ENCODE measurements around the gene GRIK1.

The GRIK1 gene

GRCh38 chr21:29660047-29660720, 279.6 kb downstream of the GRIK1 start:
- no peak for FAIRE-seq

GRCh38 chr21:29658934-29659203, 280.9 kb downstream of the GRIK1 start:
- FAIRE-seq = no peak

GRCh38 chr21:29658177-29658933, 281.4 kb downstream of the GRIK1 start:
- no peak for FAIRE-seq

GRCh38 chr21:29657240-29657989, 282.4 kb downstream of the GRIK1 start:
- no peak for FAIRE-seq

GRCh38 chr21:29656504-29657239, 283.1 kb downstream of the GRIK1 start:
- no peak for FAIRE-seq

- no peak for FAIRE-seq
Measured at GRCh38 chr21:29655577-29655976, 284.2 kb downstream of the GRIK1 start.

- no peak for FAIRE-seq
Measured at GRCh38 chr21:29654855-29655254, 284.9 kb downstream of the GRIK1 start.

GRCh38 chr21:29654203-29654602, 285.6 kb downstream of the GRIK1 start:
- no peak for FAIRE-seq

GRCh38 chr21:29650523-29651022, 289.2 kb downstream of the GRIK1 start:
- no peak for FAIRE-seq

GRCh38 chr21:29649406-29649814, 290.4 kb downstream of the GRIK1 start:
- FAIRE-seq = no peak

GRCh38 chr21:29648710-29649240, 291.0 kb downstream of the GRIK1 start:
- no peak for FAIRE-seq

GRCh38 chr21:29647353-29647781, 292.4 kb downstream of the GRIK1 start:
- no peak for FAIRE-seq

GRCh38 chr21:29645666-29646553, 293.9 kb downstream of the GRIK1 start:
- FAIRE-seq = no peak

- no peak for FAIRE-seq
Measured at GRCh38 chr21:29643289-29643688, 296.5 kb downstream of the GRIK1 start.

- FAIRE-seq = no peak
Measured at GRCh38 chr21:29642551-29643245, 297.1 kb downstream of the GRIK1 start.

GRCh38 chr21:29641635-29642550, 297.9 kb downstream of the GRIK1 start:
- no peak for FAIRE-seq

- FAIRE-seq = no peak
Measured at GRCh38 chr21:29641001-29641634, 298.7 kb downstream of the GRIK1 start.

GRCh38 chr21:29640080-29640508, 299.7 kb downstream of the GRIK1 start:
- no peak for FAIRE-seq

- no peak for FAIRE-seq
Measured at GRCh38 chr21:29639366-29640079, 300.3 kb downstream of the GRIK1 start.
